NAMALWA (cell line): Measurements from ENCODE around the gene ADGRG1.

ENCODE experiments used
- DNase-seq: peaks from one replicate; pipeline ENCODE4 v3.0.0-alpha.2; 2015; ENCODE audit warnings: low spot score

The ADGRG1 gene

DNA sequence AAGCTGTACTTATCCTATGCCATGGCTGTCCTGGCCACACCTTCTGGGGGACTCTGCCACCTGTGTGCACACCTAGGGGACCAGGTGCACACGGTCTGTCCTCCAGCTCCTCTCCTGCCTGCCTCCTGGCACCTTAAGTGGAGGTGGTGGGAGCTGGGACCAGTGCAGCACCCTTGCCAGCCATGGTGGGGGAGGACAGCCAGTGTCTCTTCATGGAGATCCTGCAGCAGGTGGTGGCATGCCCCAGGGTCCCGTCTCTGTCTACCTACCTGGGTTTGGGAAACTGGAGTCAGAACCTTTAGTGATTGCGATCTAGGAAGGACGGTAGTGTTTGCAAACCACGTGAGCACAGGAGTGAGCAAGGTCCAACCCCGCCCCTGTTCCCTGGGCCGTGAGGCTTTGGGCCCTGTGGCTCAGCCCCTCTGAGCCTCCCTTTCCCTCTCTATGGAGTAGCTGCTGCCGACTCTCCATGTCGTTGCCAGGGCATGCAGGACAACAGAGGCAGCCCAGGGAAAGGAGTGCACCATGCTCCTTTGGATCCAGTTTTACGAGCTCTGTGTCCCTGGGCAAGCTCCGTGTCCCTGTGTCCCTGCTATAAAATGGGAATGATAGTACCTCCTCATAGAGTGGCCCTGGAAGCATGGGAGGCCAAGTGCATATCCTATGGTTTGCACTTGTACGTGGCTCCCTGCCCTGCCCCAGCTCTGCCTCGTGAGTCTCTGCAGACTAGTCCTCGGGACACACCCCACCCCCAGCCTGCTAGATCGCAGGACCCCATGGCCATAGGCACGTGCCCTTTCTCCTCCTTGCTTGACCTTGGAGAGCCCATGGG lies 7.1 kb downstream of the ADGRG1 start:
- no peak for DNase-seq

- no peak for DNase-seq
Observed at GRCh38 chr16:57636184-57636583, 7.8 kb downstream of the ADGRG1 start.

DNA sequence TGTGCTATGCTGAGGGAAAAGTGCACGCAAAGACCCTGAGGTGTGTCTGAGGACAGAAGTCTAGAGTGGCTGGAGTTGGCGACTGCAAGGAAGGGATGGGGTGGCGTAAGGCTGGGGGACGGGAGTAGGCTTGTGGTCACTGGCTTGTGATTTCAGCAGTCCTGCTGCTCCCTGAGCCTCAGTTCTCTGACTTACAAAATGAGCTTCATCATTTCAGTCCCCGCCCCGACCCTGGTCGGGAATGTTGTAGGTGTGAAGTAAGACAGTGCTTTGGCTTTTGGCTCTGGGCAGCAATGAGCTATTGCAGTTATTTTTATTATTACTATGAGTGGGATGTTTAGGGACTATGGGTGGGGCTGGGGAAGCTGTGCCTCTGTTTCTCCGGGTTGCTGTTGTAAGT lies 8.6 kb downstream of the ADGRG1 start:
- DNase-seq = no peak

DNA sequence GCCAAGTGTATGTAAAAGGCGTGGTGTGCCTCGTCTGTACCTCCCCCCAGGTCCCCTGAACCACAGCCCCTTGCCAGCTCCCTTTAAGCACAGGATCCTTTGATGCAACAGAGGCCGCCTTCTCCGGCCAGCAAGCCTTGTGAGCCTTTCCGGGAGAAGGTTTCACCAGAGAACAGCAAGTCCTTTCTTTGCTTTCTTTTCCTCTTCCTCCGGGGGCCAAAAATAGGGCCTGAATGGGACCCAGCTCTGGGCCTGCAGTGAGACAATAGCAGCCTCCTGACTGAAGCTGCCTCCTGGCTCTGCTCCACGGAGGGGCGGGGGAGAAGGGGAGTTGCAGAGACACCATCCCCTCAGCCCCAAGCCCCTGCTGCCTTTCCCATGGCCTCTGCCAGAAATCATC lies 9.0 kb downstream of the ADGRG1 start:
- no peak for DNase-seq

GRCh38 chr16:57637965-57638364 lies 9.5 kb downstream of the ADGRG1 start:
- DNase-seq = no peak

DNA sequence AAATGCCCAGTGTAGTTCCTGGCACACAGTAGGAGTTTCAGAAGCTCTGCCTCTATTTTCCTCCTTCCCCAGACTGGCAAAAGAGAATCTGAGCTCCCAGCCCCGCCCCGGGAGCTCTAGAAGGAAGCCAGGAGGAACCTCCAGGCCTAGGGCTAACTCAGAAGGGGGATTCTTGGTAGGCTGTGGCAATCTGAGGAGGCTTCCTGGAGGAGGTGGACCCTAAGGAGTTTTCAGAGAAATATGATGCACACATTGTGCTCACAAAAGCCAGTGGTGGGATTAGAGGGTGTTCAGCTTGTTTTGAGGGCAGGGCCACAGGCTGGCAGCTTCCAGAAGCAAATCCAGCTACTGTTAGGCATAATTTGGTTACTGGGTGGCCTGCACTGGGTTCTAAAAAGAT lies 10.0 kb downstream of the ADGRG1 start:
- no peak for DNase-seq

DNA sequence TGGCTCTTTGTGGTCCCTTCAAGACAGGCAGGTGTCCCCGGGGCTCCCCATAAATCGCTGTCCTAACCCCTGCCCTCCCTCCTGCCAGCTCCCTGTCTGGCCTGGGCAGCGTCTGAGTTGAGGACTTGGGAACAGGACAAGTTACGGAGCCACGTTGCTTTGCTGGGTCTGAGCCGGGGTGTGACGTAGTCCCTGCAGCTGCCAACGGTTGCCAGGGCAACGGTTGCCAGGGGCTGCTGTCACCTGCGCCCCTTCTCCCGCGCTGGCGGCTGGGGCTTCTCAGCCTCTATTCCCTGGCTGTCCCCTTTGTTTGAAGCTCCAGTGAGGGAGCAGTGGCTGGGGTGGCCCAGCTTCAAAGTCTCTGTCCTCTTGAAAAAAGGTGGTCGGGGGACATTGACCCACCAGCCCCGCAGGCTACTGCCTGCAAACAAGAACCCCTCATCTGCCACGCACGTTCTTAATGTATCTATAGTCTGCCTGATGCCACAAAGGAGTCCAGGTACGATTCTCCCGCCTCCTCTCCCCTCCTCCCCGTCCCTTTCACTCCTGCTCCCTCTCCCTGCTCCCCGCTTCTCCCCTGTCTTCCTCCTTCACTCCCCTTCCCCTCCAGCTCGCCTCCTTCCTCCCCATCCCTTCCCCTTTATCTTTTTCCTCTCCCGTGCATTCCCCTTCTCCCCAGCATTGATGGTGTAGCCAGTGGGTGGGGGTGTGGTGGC lies 10.9 kb downstream of the ADGRG1 start:
- DNase-seq = peak; percentile 79

- no peak for DNase-seq
Observed at GRCh38 chr16:57640185-57640584, 11.8 kb downstream of the ADGRG1 start.

DNA sequence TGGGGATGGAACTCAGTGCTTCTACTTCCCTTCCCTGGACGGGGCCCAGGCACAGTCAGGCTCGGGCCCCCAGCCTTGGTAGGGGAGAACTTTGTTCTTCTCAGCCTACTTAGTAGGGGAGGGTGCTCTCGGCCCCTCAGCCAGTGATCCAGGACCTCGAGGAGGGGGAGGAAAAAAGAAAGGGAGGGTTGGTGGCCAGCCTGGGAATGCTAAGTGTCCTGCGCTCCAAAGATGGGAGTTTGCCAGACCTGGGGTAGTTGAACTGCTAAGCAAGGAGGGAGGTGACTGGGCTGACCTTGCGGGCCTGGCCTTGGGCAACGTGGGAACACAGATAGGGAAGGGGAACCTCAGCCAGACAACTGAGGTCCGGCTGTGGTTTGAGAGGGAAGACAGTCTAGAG lies 12.2 kb downstream of the ADGRG1 start:
- no peak for DNase-seq

DNA sequence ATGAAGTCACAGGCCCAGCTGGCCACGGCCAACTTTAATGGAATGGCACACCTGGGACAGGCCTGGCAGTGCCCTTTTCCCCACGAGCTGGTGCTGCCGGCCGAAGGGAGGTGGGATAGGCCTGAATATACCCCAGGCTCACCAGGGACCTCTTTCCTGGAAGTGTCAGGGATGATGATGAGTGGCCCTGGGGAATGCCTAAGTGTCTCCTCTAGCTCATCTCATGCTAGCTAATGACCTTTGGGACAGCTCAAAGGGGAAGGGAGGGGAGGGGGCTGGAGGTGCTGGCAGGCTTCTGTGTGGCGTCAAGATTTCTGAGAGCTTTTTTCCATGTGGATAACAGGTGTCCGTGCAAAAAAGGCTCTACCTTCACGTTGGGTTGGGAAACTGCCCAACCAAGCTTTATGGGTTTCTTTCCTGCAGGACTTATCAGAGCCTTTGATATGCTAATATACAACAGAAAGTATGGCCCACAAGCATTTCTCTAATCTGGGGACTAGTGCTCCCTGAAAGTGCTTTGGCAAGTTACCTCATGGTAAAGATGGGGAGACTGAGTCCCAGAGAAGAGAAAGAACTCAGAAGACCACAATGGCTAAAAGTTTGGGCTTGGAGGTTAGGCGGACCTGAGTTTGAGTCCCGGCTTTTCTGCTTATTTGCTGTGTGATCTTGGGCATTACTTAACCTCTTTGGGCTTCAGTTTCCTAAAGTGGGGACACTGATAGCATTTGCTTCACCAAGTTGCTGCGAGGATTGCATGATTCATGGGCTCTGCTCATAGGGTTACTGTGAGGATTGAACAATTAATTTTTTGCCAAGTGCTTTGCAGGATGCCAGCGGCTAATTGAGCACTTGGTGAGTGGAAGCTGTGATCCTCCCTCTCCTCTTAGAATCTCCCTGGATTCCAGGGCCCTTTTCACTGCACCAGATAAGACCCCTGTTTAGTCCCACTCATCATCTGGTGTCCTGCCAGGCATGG lies 14.0 kb downstream of the ADGRG1 start:
- DNase-seq = no peak

GRCh38 chr16:57643147-57643874 lies 14.9 kb downstream of the ADGRG1 start:
- DNase-seq = no peak

DNA sequence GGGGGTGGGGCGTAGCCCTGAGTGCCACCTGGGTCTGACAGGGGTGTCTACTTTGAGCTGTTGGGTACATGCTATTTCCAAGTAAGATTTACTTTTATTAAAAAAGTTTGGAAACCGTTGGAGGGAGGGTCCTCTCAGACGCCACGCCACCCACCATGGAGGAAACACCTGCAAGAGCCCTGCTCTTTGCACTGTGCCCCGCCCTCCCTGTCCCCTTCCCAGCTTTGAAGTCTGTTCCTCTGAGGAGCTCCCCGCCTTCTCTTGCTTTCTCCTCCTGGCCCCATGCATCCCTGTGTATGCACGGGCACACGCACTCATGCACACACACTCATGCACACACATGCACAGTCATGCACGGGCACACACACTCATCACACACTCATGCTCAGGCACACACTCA lies 15.5 kb downstream of the ADGRG1 start:
- DNase-seq = peak; percentile 31

GRCh38 chr16:57644383-57645014 lies 16.1 kb downstream of the ADGRG1 start:
- no peak for DNase-seq

DNA sequence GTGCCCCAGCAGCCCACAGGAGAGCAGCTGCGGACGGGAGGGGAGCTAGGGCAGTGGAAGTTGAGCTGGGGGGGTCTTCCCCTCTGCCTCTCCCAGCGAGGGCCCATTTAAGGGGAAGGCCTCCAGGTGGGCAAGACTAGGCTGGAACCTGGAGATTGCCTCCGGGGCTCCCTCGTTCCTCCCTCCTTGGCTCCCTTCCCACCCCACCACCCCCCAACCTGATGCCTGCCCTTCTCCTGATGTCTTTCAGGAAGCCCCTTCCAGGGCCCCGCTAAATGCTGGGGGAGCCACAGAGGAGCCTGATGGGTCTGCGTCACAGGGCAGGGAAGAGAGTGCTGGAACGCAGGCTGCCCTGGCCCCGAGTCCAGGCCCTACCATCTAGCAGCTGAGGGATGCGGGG lies 16.7 kb downstream of the ADGRG1 start:
- DNase-seq = no peak

DNA sequence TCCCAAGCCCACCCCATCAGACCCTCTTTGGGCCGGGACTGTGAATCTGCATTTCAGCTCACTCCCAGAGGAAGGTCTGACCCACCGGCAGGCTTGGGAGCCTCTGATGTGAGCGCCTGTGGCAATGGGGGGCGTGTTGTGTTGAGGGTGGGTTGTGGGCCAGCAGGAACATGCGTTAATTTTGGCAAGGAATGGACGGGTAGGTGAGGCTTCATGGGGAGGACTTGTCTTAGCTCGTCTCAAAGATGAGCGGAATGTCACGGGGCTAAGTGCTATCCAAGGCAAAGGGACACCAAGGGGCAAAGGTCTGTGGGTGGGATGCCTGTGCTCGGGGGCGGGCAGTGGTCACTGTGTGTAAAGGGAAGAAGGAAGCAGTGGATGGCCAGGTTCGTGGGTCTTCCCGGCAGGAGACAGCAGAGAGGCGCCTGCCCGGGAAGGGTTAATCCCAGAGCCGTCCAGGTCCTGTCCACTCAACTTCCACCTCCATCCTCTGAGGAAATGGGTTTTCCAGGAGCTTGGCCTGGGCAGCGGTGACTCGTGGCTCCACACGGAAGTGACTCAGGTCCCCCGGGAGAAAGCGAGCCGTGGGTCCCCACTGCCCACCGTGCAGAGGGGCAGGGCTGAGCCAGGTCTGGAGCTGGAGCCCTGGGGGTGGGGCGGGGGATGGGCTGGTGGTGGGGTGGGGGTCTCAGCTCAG lies 17.4 kb downstream of the ADGRG1 start:
- no peak for DNase-seq

- DNase-seq = no peak
Observed at GRCh38 chr16:57646388-57647039, 18.1 kb downstream of the ADGRG1 start.

DNA sequence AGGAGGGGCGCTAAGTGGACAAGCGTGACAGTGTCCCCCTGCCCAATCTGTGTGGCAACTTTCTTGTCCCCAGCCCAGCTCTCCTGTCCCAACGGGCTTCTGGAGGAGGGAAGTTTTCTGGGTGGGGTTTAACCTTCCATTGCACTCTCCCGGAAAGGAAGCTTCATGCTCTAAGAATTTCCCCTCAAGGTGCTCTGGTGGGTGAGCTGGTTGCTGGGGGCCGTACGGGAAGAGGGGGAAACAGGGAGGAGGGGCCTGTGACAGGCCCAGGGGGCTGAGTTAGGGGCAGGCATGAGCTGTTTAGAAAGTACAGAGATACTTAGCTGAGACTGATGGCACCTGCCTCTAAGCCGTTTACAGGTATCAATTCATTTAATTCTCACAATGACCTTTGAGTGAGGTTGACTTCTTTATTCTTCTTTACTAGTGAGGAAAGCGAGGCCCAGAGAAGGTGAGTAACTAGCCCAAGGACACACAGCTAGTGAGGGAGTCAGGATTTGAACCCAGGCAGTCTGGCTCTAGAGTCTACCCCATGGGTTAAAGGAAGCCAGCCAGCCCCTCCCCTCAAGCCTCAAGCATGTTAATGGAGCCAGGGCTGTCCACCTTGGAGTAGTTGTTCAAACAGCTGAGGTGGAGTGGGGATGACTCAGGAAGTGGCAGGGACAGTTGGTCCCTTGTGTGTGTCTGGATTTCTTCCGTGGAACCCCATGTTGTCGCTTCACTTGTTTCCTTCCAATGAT lies 18.9 kb downstream of the ADGRG1 start:
- no peak for DNase-seq

DNA sequence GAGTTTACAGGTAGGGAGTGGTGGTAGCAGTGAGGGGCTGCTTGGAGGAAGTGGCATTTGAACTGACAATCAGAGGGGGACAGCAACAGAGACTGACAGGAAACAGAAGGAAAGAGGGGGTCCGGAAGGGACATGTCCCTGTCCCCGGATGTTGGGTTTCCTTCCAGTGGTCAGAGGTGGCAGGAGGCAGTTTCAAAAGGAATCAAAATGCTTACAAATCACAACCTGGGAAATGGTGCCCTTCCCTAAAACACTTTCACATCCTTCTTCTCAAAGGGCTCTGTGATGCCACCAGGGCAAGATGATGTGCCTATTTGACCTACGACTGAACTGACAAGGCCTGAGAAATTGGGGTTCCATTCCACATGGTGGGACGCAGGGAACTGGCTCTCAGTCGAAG lies 19.7 kb downstream of the ADGRG1 start:
- peak; percentile 28 for DNase-seq
